ENCODE data around the gene COL25A1. TPM values are rescaled to one million over a fixed set of nuclear protein-coding genes. Genes with fewer than 3 reads are reported as not detected.

Gene COL25A1
- total RNA-seq, 2 donors from 2014 or later, result 0.29 TPM; not detected in 1

DNA sequence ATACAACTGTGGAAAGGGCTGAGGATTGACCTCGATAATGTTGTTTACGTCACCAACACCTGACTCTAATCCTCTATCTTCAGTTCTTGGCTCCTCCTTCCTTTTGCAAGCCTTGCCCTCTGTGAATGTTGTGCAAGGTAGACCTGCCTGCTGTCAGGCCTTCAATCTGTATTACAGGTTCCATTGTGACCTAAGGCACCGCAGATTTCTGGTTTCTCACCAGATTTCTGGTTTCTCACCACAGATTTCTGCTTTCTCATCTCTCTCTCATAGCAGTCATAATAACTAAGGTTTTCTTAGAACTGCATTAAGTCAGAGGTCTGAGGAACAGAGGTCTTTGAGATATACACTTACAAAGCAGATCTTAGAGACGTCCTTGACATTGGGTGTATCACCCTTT is 488.1 kb downstream of the COL25A1 start:
- intact Hi-C loops (cut with DNase I), result no loop called here
- no peak for DNase-seq
- Histone ChIP-seq H3K4me1 (no peaks in the 10 kb centered on the region), H3K9ac (ENCODE audit: low read depth in 2 of 2, low read length in 2 of 2) (no peak overlapping the region), H3K27me3 (no peaks in the 10 kb centered on the region), H3K4me3 (no peak overlapping the region), H3K27ac (no peak overlapping the region), H3K9me3 (no peaks in the 10 kb centered on the region), H3K36me3 (no peaks in the 10 kb centered on the region)
- TF ChIP-seq, protein P1, sequence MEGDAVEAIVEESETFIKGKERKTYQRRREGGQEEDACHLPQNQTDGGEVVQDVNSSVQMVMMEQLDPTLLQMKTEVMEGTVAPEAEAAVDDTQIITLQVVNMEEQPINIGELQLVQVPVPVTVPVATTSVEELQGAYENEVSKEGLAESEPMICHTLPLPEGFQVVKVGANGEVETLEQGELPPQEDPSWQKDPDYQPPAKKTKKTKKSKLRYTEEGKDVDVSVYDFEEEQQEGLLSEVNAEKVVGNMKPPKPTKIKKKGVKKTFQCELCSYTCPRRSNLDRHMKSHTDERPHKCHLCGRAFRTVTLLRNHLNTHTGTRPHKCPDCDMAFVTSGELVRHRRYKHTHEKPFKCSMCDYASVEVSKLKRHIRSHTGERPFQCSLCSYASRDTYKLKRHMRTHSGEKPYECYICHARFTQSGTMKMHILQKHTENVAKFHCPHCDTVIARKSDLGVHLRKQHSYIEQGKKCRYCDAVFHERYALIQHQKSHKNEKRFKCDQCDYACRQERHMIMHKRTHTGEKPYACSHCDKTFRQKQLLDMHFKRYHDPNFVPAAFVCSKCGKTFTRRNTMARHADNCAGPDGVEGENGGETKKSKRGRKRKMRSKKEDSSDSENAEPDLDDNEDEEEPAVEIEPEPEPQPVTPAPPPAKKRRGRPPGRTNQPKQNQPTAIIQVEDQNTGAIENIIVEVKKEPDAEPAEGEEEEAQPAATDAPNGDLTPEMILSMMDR (IDR thresholded peaks at IDR 0.05), result no peak

DNA sequence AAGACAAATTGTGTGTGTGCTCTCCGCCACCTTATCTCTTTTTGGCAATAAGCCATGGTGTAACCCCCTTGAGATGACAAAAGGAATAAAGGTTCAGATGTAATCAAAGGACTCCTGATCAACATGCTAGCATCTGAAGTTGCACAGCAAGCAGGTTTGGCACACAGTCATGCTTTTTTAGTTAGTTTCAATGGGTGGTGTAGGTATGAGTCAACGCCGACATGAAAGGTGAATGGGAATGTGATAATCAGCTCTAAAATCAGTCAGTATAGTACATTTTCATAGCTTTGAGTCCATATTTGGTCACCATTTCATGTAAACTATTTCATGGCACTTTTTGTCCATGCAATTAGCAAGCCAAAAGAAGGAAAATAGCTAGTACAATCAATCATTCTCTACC is 489.2 kb downstream of the COL25A1 start:
- TF ChIP-seq, protein P1 (IDR thresholded peaks at IDR 0.05), result no peak
- H3K27me3 ChIP-seq, result no peaks in the 10 kb centered on the region
- no peak overlapping the region for H3K9ac ChIP-seq (ENCODE audit: low read depth in 2 of 2, low read length in 2 of 2)
- H3K27ac ChIP-seq, result no peak overlapping the region
- H3K4me1 ChIP-seq, result no peaks in the 10 kb centered on the region
- no peaks in the 10 kb centered on the region for H3K9me3 ChIP-seq
- no peak overlapping the region for H3K4me3 ChIP-seq
- intact Hi-C loops (cut with DNase I), result no loop called here
- H3K36me3 ChIP-seq, result no peaks in the 10 kb centered on the region
- DNase-seq, result no peak

DNA sequence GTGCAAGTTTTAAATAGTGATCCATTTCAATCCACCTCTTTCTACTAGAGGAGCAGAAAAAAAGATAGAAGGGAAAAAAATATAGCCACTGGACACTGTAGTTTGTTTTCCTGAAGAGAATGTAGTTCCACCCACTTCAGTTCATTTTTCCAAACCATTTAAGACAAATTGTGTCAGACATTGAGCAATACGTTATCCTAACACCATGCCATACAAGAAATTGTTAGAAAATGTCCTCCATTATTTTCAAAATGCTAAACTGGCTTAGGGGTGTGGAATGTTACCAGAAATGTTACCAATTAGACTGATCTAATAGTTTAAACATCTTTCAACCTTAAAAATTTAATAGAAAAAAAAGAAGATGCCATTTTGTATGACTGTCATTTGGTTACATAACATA is 491.0 kb downstream of the COL25A1 start:
- Histone ChIP-seq H3K9me3 (no peaks in the 10 kb centered on the region), H3K4me1 (no peaks in the 10 kb centered on the region), H3K27me3 (no peaks in the 10 kb centered on the region), H3K9ac (ENCODE audit: low read depth in 2 of 2, low read length in 2 of 2) (no peak overlapping the region), H3K4me3 (no peak overlapping the region), H3K36me3 (no peaks in the 10 kb centered on the region), H3K27ac (no peak overlapping the region)
- intact Hi-C loops (cut with DNase I), result no loop called here
- no peak for DNase-seq
- TF ChIP-seq, protein P1 (IDR thresholded peaks at IDR 0.05), result no peak

DNA sequence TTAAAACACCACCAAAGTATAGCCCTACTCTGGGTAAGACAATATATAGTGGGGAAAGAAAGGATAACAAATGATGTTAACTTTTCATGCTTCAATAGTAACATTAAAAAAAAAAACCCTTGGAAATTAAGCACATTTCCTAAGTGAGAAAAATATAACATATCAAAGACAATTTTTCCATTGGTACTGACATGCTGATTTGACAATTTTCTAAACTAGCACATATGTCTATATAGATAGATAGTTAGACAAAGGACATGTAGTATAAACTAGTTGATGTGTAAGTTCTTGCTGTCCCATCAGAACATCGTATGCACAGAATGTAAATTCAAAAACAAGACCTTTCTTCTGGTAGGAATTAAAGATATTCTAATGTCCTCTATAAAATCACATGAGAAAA is 492.4 kb downstream of the COL25A1 start:
- no peaks in the 10 kb centered on the region for H3K27me3 ChIP-seq
- TF ChIP-seq, protein P1 (IDR thresholded peaks at IDR 0.05), result no peak
- intact Hi-C loops (cut with DNase I), result no loop called here
- H3K4me1 ChIP-seq, result no peaks in the 10 kb centered on the region
- H3K9me3 ChIP-seq, result no peaks in the 10 kb centered on the region
- DNase-seq, result no peak
- H3K27ac ChIP-seq, result no peak overlapping the region
- no peak overlapping the region for H3K9ac ChIP-seq (ENCODE audit: low read depth in 2 of 2, low read length in 2 of 2)
- H3K36me3 ChIP-seq, result no peaks in the 10 kb centered on the region
- no peak overlapping the region for H3K4me3 ChIP-seq

DNA sequence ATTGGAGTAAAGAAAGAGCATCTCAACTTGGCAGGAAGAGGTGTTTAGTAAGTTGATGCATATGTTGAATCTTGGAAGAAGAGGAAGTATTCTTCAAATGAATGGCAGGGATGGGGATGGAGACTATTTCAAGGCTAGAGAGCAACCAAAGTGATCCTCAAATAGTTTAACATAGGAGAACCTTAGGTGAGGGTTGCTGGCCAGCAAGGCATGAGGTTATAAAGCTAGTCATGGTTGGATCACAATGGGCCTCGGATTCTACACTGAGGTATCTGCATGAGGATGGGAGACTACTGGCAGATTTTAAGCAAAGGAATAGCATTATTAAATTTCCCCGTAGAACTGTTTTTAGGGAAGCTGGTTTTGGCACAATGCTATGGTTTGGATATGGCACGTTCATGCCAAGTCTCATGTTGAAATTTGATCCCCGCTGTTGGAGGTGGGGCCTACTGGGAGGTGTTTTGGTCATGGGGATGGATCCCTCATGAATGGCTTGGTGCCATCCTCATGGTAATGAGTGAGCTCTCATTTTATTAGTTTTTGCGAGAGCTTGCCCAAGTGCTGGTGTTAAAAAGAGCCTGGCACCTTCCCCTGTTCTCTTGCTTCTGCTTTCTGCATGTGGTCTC is 497.7 kb downstream of the COL25A1 start:
- no peak overlapping the region for H3K9ac ChIP-seq (ENCODE audit: low read depth in 2 of 2, low read length in 2 of 2)

More for the DNA sequence above, 497.7 kb downstream of the COL25A1 start:
- H3K36me3 ChIP-seq, result no peaks in the 10 kb centered on the region
- no peak overlapping the region for H3K4me3 ChIP-seq
- TF ChIP-seq, protein P1 (IDR thresholded peaks at IDR 0.05), result no peak
- H3K4me1 ChIP-seq, result no peaks in the 10 kb centered on the region
- H3K9me3 ChIP-seq, result no peaks in the 10 kb centered on the region
- no peak for DNase-seq
- H3K27ac ChIP-seq, result no peak overlapping the region
- no peaks in the 10 kb centered on the region for H3K27me3 ChIP-seq
- intact Hi-C loops (cut with DNase I), result no loop called here
